Tibial nerve (tissue), 4 donors: ENCODE results near the gene CFAP46. TPM values are rescaled to one million over a fixed set of nuclear protein-coding genes. Genes with fewer than 3 reads are reported as not detected.

ENCODE experiments used
- DNase-seq, 2 donors: peaks; one replicate each; pipeline ENCODE4 v3.0.0-alpha.2; 2019; ENCODE audit warnings: low spot score in 2 of 2
- H3K27ac ChIP-seq, 4 donors: fragments of 200-600 bp; sonication (generic) in 3 of 4; one replicate each; pipeline ENCODE4 v1.5.1; 2017 to 2019; ENCODE audit warnings: mild to moderate bottlenecking in 1 of 4
- H3K27me3 ChIP-seq, 2 donors: fragments of 200-600 bp; sonication (generic) in 1 of 2; one replicate each; pipeline versions ENCODE4 v1.5.1 to v1.6.0; 2017 to 2019
- H3K36me3 ChIP-seq, 3 donors: fragments of 200-600 bp; sonication (generic); one replicate each; pipeline ENCODE4 v1.5.1; 2018 to 2019
- H3K4me1 ChIP-seq, 4 donors: fragments of 200-600 bp; sonication (generic) in 3 of 4; one replicate each; pipeline ENCODE4 v1.5.1; 2017 to 2019
- H3K4me3 ChIP-seq, 4 donors: fragments of 200-600 bp; sonication (generic) in 3 of 4; one replicate each; pipeline ENCODE4 v1.5.1; 2017 to 2019; ENCODE audit warnings: mild to moderate bottlenecking in 1 of 4, moderate library complexity in 1 of 4
- H3K9me3 ChIP-seq, 4 donors: fragments of 200-600 bp; sonication (generic) in 3 of 4; one replicate each; pipeline ENCODE4 v1.5.1; 2017 to 2019
- EP300 ChIP-seq, 2 donors: sonication (generic); formaldehyde crosslinking; IDR thresholded peaks; one replicate each; pipeline ENCODE4 v1.6.1; 2017; ENCODE audit warnings: antibody characterized with exemption in 2 of 2, mild to moderate bottlenecking in 1 of 2
- POLR2A ChIP-seq, 2 donors: fragments of 450-650 bp; IDR thresholded peaks; one replicate each; pipeline ENCODE4 v1.6.1; 2017; ENCODE audit warnings: antibody characterized with exemption in 2 of 2, mild to moderate bottlenecking in 2 of 2, moderate library complexity in 2 of 2
- WGBS, 2 donors: methylation state at CpG; one replicate each; pipeline ENCODE4 v1.1.5; 2018; 5-methylcytosine and 5-hydroxymethylcytosine counted together
- total RNA-seq, 4 donors: library from RNA; depleted of rRNA; stranded (reverse); fragments of >200 nt; gene quantifications; one replicate each; pipeline ENCODE4 v1.1.0, GENCODE V29; 2016
- TF ChIP-seq, protein P1 (sequence below), 5 experiments: fragments of 200-600 bp in 3 of 5; fragments of 450-650 bp in 2 of 5; sonication (generic) in 3 of 5; IDR thresholded peaks; one replicate each; pipeline ENCODE4 v1.5.1; 2016 to 2019; ENCODE audit warnings: antibody characterized with exemption in 5 of 5, mild to moderate bottlenecking in 3 of 5, moderate library complexity in 2 of 5

CFAP46 gene
- total RNA-seq, 4 donors from 2014 or later = 0.90 to 1.4 TPM; not detected in 2

DNA sequence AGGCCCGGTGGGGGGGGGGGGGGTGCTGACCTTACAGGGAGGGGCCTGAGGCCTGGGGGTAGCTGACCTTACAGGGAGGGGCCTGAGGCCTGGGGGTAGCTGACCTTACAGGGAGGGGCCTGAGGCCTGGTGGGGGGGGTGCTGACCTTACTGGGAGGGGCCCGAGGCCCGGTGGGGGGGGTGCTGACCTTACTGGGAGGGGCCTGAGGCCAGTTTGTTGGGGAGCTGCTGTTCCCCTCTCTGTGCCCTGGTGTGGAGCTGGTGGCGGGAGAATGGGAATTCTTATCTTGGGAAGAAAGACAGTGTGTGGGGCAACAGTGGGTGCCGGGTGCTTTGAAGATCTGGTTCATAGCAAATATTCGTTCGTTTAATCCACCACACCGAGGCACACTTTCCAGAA is 46.6 kb upstream of the CFAP46 start:
- H3K36me3 ChIP-seq = no peaks in the 10 kb centered on the region
- WGBS, 2 donors = 87 to 96% methylated on average over 5 to 6 of the region's 8 CpGs

DNA sequence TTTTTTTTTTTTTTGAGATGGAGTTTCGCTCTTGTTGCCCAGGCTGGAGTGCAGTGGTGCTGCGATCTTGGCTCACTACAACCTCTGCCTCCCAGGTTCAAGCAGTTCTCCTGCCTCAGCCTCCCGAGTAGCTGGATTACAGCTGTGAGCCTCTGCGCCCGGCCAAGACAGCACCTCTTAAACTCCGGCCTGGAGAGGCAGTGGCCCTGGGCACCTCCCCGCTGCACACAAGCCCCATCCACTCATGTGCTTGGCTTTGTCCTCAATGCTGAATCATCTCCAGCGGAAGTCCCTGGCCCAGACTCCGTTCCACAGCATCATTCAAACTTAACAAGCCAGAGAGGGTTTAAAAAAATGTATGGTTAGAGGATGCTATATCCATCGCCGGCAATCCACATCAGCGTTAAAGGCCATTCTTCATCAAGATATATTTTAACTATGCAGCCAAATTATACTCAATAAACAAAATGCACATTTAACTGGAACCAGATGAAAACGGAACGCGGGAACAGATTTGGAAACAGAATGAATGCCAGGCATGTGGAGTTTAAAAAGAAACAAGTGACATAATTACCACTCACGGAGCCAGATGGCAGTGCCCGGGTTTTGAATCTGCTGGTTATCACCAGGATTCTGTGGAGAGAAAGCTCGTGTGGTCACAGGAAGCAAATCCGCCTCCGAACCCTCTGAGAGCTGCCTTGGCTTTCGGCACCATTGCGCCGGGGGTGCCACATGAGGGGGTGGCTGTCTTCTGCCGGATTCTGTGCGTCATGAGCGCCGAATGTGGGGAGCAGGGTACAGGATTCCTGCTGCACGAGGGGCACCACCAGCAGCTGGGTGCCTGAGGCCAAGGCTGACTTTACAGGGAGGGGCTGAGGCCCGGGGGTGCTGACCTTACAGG is 45.6 kb upstream of the CFAP46 start:
- Histone ChIP-seq H3K4me1 (no peaks in the 10 kb centered on the region), H3K27me3 (peaks cover 0 to 20% of the 10 kb centered on the region in 2 donors), H3K4me3 (no peak overlapping the region), H3K27ac (peak overlapping the region in 1 of 4 donors; percentile 16), H3K36me3 (no peaks in the 10 kb centered on the region), H3K9me3 (no peaks in the 10 kb centered on the region)
- no peak for TF ChIP-seq POLR2A (IDR thresholded peaks at IDR 0.05)
- TF ChIP-seq, protein P1, sequence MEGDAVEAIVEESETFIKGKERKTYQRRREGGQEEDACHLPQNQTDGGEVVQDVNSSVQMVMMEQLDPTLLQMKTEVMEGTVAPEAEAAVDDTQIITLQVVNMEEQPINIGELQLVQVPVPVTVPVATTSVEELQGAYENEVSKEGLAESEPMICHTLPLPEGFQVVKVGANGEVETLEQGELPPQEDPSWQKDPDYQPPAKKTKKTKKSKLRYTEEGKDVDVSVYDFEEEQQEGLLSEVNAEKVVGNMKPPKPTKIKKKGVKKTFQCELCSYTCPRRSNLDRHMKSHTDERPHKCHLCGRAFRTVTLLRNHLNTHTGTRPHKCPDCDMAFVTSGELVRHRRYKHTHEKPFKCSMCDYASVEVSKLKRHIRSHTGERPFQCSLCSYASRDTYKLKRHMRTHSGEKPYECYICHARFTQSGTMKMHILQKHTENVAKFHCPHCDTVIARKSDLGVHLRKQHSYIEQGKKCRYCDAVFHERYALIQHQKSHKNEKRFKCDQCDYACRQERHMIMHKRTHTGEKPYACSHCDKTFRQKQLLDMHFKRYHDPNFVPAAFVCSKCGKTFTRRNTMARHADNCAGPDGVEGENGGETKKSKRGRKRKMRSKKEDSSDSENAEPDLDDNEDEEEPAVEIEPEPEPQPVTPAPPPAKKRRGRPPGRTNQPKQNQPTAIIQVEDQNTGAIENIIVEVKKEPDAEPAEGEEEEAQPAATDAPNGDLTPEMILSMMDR (IDR thresholded peaks at IDR 0.05) = no peak
- TF ChIP-seq EP300 (IDR thresholded peaks at IDR 0.05) = no peak
- DNase-seq = no peak
- WGBS, 2 donors = 48% methylated on average over 27 to 28 of the region's 29 CpGs

More for the DNA sequence above, 46.6 kb upstream of the CFAP46 start:
- TF ChIP-seq, protein P1 (IDR thresholded peaks at IDR 0.05) = no peak
- no peak for TF ChIP-seq POLR2A (IDR thresholded peaks at IDR 0.05)
- peaks cover 0 to 20% of the 10 kb centered on the region in 2 donors for H3K27me3 ChIP-seq
- H3K4me3 ChIP-seq = no peak overlapping the region
- H3K9me3 ChIP-seq = no peaks in the 10 kb centered on the region
- H3K27ac ChIP-seq = no peak overlapping the region
- H3K4me1 ChIP-seq = no peaks in the 10 kb centered on the region
- DNase-seq = no peak

DNA sequence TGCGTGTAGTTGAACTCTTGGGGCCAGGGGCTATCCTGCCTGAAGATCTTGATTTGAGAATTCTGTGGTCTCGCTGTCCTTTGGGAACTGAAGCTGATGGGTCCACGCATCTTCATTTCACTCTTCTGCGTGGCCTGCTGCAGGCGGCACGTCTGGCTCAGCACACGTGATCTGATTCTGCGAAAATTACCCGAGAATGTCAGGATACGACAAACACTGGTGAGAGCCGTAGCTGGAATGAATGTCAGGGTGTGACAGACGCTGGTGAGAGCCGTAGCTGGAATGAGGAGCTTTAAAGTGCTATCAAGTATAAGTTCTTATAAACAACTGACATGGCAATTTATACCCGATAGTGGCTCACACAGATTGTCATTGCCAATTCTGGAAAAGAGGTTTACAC is 44.6 kb upstream of the CFAP46 start:
- TF ChIP-seq, protein P1 (IDR thresholded peaks at IDR 0.05) = no peak
- H3K9me3 ChIP-seq = no peaks in the 10 kb centered on the region
- no peak overlapping the region for H3K27ac ChIP-seq

DNA sequence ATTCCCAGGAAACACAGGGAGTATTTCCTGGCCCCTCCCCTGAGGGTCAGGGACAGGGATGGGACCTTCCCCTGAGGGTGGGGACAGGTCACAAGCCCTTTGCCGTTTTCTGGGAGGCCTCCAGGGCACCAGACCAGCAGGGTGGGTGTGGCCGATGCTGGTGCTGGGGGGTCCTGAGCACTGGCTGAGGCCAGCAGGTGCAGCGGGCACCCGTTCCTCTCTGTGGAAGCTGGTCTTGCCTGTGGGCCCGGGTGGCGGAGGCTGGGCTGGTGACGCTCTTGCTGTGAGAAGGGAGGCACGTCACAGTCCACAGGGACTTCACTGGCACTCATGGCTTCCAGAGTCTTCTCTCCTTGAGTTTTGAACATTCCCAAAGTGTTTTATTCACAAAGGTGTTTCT is 44.2 kb upstream of the CFAP46 start:
- 79 to 88% methylated on average over 5 to 8 of the region's 8 CpGs for WGBS, 2 donors
- H3K4me3 ChIP-seq = no peak overlapping the region
- no peaks in the 10 kb centered on the region for H3K9me3 ChIP-seq
- no peak for DNase-seq
- H3K36me3 ChIP-seq = no peaks in the 10 kb centered on the region
- no peak overlapping the region for H3K27ac ChIP-seq
- H3K4me1 ChIP-seq = no peaks in the 10 kb centered on the region
- TF ChIP-seq, protein P1 (IDR thresholded peaks at IDR 0.05) = no peak
- TF ChIP-seq POLR2A (IDR thresholded peaks at IDR 0.05) (no peak), EP300 (IDR thresholded peaks at IDR 0.05) (no peak)
- peaks cover 0 to 18% of the 10 kb centered on the region in 2 donors for H3K27me3 ChIP-seq

More for the DNA sequence above, 44.6 kb upstream of the CFAP46 start:
- Histone ChIP-seq H3K4me1 (no peaks in the 10 kb centered on the region), H3K4me3 (no peak overlapping the region), H3K36me3 (no peaks in the 10 kb centered on the region), H3K27me3 (peaks cover 0 to 20% of the 10 kb centered on the region in 2 donors)
- no peak for DNase-seq
- 86 to 87% methylated on average over 14 of the region's 14 CpGs for WGBS, 2 donors

DNA sequence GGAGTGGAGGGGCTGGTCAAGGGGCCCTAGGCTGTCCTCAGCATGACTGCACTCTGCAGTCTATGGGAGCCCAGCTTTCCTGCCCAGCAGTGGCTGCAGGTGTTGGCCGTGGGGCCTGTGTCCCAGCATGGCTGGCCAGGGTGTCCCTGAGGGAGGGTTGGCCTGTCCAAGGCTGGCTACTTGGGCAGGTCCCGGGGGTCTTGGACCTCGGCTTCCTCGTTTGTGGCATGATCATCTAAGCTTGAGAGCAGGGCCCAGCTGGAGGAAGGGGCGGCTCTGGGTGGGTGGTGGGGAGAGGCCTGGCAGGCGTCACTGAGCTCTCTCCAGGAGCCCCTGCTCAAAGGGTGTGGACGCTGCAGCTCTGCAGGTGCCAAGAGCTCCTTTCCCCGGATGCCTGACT is 43.7 kb upstream of the CFAP46 start:
- Histone ChIP-seq H3K9me3 (no peaks in the 10 kb centered on the region), H3K36me3 (no peaks in the 10 kb centered on the region), H3K27me3 (peaks cover 0 to 13% of the 10 kb centered on the region in 2 donors), H3K4me3 (no peak overlapping the region), H3K4me1 (no peaks in the 10 kb centered on the region), H3K27ac (no peak overlapping the region)
- no peak for DNase-seq
- 76 to 91% methylated on average over 8 of the region's 8 CpGs for WGBS, 2 donors
- TF ChIP-seq, protein P1 (IDR thresholded peaks at IDR 0.05) = no peak
- TF ChIP-seq EP300 (IDR thresholded peaks at IDR 0.05) = no peak
- TF ChIP-seq POLR2A (IDR thresholded peaks at IDR 0.05) = no peak
